SK-N-SH treated with all-trans-retinoic acid at 6 μM for 48 hours (cell line): ENCODE measurements around the gene RHO.

Source experiments
- ATAC-seq: fragments of 200-7000 bp; cut with Tn5 transposase; 3 replicates; pipeline ENCODE4 v1.9.1; 2020; ENCODE audit warnings: mild to moderate bottlenecking, moderate library complexity
- ARNTL ChIP-seq: fragments of 450-650 bp; formaldehyde crosslinking; IDR thresholded peaks from 2 replicates; pipeline ENCODE4 v1.5.0; 2020; ENCODE audit warnings: low read depth, mild to moderate bottlenecking, moderate library complexity, borderline replicate concordance
- BACH2 ChIP-seq: fragments of 250-450 bp; sonication (Bioruptor Pico); IDR thresholded peaks from 2 replicates; pipeline ENCODE4 v1.9.0; 2021; ENCODE audit warnings: mild to moderate bottlenecking, borderline replicate concordance
- CSDC2 ChIP-seq: fragments of 250-450 bp; sonication (Bioruptor Pico); IDR thresholded peaks from 2 replicates; pipeline ENCODE4 v1.5.0; 2020; ENCODE audit warnings: mild to moderate bottlenecking, moderate library complexity
- ESRRG ChIP-seq: fragments of 250-450 bp; sonication (Bioruptor Pico); IDR thresholded peaks from 2 replicates; pipeline ENCODE4 v1.6.1; 2021; ENCODE audit warnings: mild to moderate bottlenecking
- GLIS3 ChIP-seq: fragments of 250-450 bp; sonication (Bioruptor Pico); IDR thresholded peaks from 2 replicates; pipeline ENCODE4 v1.5.0; 2020; ENCODE audit warnings: mild to moderate bottlenecking, moderate library complexity
- ISL1 ChIP-seq: fragments of 250-450 bp; sonication (Bioruptor Pico); IDR thresholded peaks from 2 replicates; pipeline ENCODE4 v2.1.2; 2022; ENCODE audit warnings: mild to moderate bottlenecking, moderate library complexity
- OSR1 ChIP-seq: fragments of 250-450 bp; sonication (Bioruptor Pico); IDR thresholded peaks from 2 replicates; pipeline ENCODE4 v1.8.0; 2022; ENCODE audit warnings: moderate library complexity, mild to moderate bottlenecking, inconsistent platforms
- PATZ1 ChIP-seq: fragments of 250-450 bp; sonication (Bioruptor Pico); IDR thresholded peaks from 2 replicates; pipeline ENCODE4 v1.8.0; 2020; ENCODE audit warnings: mild to moderate bottlenecking, moderate library complexity, borderline replicate concordance
- POU6F1 ChIP-seq: fragments of 250-450 bp; sonication (Bioruptor Pico); IDR thresholded peaks from 2 replicates; pipeline ENCODE4 v1.8.0; 2021; ENCODE audit warnings: low read depth, mild to moderate bottlenecking, moderate library complexity, borderline replicate concordance
- PPARA ChIP-seq: fragments of 250-450 bp; sonication (Bioruptor Pico); IDR thresholded peaks from 2 replicates; pipeline ENCODE4 v1.5.0; 2020; ENCODE audit warnings: mild to moderate bottlenecking, borderline replicate concordance
- RARB ChIP-seq: fragments of 250-450 bp; sonication (Bioruptor Pico); IDR thresholded peaks from 2 replicates; pipeline ENCODE4 v1.8.0; 2021; ENCODE audit warnings: mild to moderate bottlenecking, moderate library complexity
- SNAI2 ChIP-seq: fragments of 250-450 bp; sonication (Bioruptor Pico); IDR thresholded peaks from 2 replicates; pipeline ENCODE4 v1.5.0; 2020; ENCODE audit warnings: mild to moderate bottlenecking, moderate library complexity
- TCF4 ChIP-seq: fragments of 250-450 bp; sonication (Bioruptor Pico); IDR thresholded peaks from 2 replicates; pipeline ENCODE4 v1.8.0; 2021; ENCODE audit warnings: mild to moderate bottlenecking, moderate library complexity, borderline replicate concordance
- ZC3H10 ChIP-seq: fragments of 250-450 bp; sonication (Bioruptor Pico); IDR thresholded peaks from 2 replicates; pipeline ENCODE4 v1.5.1; 2021; ENCODE audit warnings: mild to moderate bottlenecking, moderate library complexity
- ZFP3 ChIP-seq: fragments of 250-450 bp; sonication (Bioruptor Pico); IDR thresholded peaks from 2 replicates; pipeline ENCODE4 v1.5.0; 2020; ENCODE audit warnings: mild to moderate bottlenecking, moderate library complexity
- ZFP30 ChIP-seq: fragments of 450-650 bp; formaldehyde crosslinking; IDR thresholded peaks from 2 replicates; pipeline ENCODE4 v1.5.0; 2022; ENCODE audit warnings: mild to moderate bottlenecking, moderate library complexity
- ZNF70 ChIP-seq: fragments of 450-650 bp; formaldehyde crosslinking; IDR thresholded peaks from 2 replicates; pipeline ENCODE4 v1.5.0; 2020; ENCODE audit warnings: mild to moderate bottlenecking, moderate library complexity
- ZNF8 ChIP-seq: fragments of 450-650 bp; formaldehyde crosslinking; IDR thresholded peaks from 2 replicates; pipeline ENCODE4 v1.5.0; 2020; ENCODE audit warnings: mild to moderate bottlenecking, moderate library complexity
- TF ChIP-seq, protein P1 (sequence below): fragments of 250-450 bp; sonication (Bioruptor Pico); IDR thresholded peaks from 2 replicates; pipeline ENCODE4 v1.5.1; 2021; ENCODE audit warnings: mild to moderate bottlenecking, moderate library complexity

RHO gene

DNA sequence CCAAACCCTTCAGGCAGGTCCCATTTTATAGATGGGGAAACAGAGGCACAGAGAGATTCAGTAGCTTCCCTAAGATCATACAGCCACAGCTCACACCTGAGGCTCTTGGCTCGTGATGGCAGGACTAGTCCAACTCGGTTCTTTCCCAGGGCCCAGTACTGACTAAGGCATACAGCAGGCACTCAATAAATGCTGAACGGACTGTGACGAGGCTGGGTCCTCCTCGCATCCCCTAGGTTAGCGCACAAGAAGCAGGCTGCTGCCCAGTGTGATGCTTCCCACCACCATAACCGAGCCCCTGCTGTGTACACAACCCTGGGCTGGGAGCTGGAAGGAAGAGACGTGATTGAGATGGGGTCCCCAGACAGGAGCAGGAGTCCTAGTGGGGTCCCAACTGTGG is 53.2 kb downstream of the RHO start:
- ATAC-seq = no peak
- TF ChIP-seq SNAI2 (CRISPR knock-in tag) = no peak
- TF ChIP-seq PATZ1 (CRISPR knock-in tag) = no peak
- no peak for TF ChIP-seq ZFP30 (CRISPR knock-in tag)

- no peak for ATAC-seq
- TF ChIP-seq ZC3H10 (CRISPR knock-in tag) (no peak), RARB (CRISPR knock-in tag) (no peak), SNAI2 (CRISPR knock-in tag) (no peak), TCF4 (CRISPR knock-in tag) (no peak), PPARA (CRISPR knock-in tag) (no peak), POU6F1 (CRISPR knock-in tag) (no peak), ISL1 (CRISPR knock-in tag) (no peak), OSR1 (CRISPR knock-in tag) (no peak), PATZ1 (CRISPR knock-in tag) (no peak), ESRRG (CRISPR knock-in tag) (no peak), CSDC2 (CRISPR knock-in tag) (no peak), ZNF8 (CRISPR knock-in tag) (no peak)
- TF ChIP-seq, protein P1, sequence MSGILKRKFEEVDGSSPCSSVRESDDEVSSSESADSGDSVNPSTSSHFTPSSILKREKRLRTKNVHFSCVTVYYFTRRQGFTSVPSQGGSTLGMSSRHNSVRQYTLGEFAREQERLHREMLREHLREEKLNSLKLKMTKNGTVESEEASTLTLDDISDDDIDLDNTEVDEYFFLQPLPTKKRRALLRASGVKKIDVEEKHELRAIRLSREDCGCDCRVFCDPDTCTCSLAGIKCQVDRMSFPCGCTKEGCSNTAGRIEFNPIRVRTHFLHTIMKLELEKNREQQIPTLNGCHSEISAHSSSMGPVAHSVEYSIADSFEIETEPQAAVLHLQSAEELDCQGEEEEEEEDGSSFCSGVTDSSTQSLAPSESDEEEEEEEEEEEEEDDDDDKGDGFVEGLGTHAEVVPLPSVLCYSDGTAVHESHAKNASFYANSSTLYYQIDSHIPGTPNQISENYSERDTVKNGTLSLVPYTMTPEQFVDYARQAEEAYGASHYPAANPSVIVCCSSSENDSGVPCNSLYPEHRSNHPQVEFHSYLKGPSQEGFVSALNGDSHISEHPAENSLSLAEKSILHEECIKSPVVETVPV (CRISPR knock-in tag) = no peak
These were observed 54.4 kb downstream of the RHO start for GRCh38 chr3:129582799-129583198.

DNA sequence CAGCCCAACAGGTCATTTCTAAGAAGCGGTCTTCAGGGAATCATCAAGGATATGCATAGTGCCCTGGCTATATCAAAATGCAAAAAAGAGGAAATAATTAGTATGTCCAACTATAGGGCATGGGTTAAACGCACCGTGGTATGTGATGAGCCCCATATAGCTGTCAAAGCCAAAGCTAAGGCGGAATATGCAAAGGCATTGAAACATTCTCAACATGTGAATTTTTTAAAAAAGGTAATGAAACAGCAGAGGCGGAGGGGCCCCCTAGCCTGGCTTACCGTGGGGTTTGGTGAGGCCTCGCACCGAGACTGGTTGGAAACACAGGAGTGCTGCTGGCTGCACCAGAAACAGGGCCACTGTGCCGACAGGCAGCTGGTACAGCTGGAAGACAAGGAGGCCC is 54.9 kb downstream of the RHO start:
- TF ChIP-seq PATZ1 (CRISPR knock-in tag) (no peak), ZNF70 (CRISPR knock-in tag) (no peak), BACH2 (CRISPR knock-in tag) (no peak)
- no peak for ATAC-seq

- no peak for ATAC-seq
- TF ChIP-seq TCF4 (CRISPR knock-in tag) (no peak), ARNTL (no peak), POU6F1 (CRISPR knock-in tag) (no peak), ZNF8 (CRISPR knock-in tag) (no peak), BACH2 (CRISPR knock-in tag) (no peak), PATZ1 (CRISPR knock-in tag) (no peak), ZFP3 (CRISPR knock-in tag) (no peak), ESRRG (CRISPR knock-in tag) (no peak), OSR1 (CRISPR knock-in tag) (no peak), ZC3H10 (CRISPR knock-in tag) (no peak), GLIS3 (CRISPR knock-in tag) (no peak)
- TF ChIP-seq, protein P1 (CRISPR knock-in tag) = no peak
These were observed 56.2 kb downstream of the RHO start for GRCh38 chr3:129584631-129585030.
